ENCODE data around the gene MTG1. TPM values are rescaled to one million over a fixed set of nuclear protein-coding genes. Genes with fewer than 3 reads are reported as not detected.

MTG1 gene
- polyA plus RNA-seq, 3 donors, result 13.0 to 45.8 (median 17.1) TPM

DNA sequence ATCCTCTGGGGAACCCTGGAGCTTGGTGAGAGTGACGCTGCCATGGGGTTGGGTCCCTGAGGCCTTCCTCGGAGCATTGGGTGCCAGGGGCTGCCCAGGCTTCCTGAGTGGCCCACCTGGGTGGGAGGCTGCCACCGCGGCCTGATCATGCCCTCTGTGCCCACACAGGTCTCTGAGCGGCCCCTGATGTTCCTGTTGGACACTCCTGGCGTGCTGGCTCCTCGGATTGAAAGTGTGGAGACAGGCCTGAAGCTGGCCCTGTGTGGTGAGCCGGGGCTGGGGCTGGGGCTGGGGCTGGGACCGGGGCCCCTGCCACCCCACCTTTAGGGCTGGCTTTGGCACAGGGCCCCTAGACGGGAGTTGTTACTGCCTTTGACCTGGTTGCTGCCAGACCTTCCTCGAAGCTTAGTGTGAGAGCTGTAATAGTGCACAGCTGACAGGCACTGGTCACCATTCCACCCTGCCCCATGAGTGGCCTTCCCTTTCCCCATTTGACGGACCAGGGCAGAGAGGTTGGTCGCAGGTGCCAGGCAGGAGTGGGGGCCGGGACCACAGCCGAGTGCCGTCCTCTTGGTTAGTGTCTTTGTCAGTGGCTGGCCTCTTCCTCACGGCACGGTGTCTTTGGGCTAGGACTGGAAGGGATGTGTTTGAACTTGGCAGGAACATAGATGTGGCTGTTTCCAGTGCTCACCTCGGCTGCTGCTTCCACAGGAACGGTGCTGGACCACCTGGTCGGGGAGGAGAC, 8.2 kb downstream of the MTG1 start:
- Mint-ChIP-seq H3K36me3 (peaks cover 78 to 92% of the 10 kb centered on the region in 2 donors), H3K27me3 (ENCODE audit: low read depth in 3 of 3) (no peaks in the 10 kb centered on the region), H3K4me3 (no peak overlapping the region), H3K4me1 (peaks cover 1% of the 10 kb centered on the region), H3K9me3 (peaks cover 0 to 3% (median 0%) of the 10 kb centered on the region in 7 donors), H3K27ac (peak overlapping the region in 1 of 7 donors; percentile 34)
- Histone ChIP-seq H3K27me3 (ENCODE audit: control insufficient read depth in 2 of 2, insufficient read depth in 2 of 2, low read length in 2 of 2) (no peaks in the 10 kb centered on the region), H3K4me3 (replicated peaks in 1 of 3; ENCODE audit: low read depth in 2 of 3, low read length in 3 of 3) (no peak overlapping the region), H3K4me1 (ENCODE audit: control insufficient read depth in 1 of 2, insufficient read depth in 2 of 2, low read length in 2 of 2) (no peaks in the 10 kb centered on the region), H3K27ac (ENCODE audit: low read depth in 1 of 2, low read length in 2 of 2) (no peak overlapping the region), H4K20me1 (ENCODE audit: insufficient read depth, low read length) (no peaks in the 10 kb centered on the region), H3K9ac (ENCODE audit: insufficient read depth, low read length, poor library complexity, severe bottlenecking) (no peak overlapping the region), H3K79me2 (ENCODE audit: insufficient read depth, low read length) (peaks cover 4% of the 10 kb centered on the region), H2AFZ (ENCODE audit: insufficient read depth, low read depth, low read length, poor library complexity, severe bottlenecking) (no peak overlapping the region), H3K9me3 (replicated peaks in 1 of 2; ENCODE audit: control insufficient read depth in 1 of 2, insufficient read depth in 1 of 2, low read length in 2 of 2) (no peaks in the 10 kb centered on the region), H3K4me2 (replicated peaks; ENCODE audit: extremely low read depth, low read length, poor library complexity, severe bottlenecking) (no peak overlapping the region), H3K36me3 (replicated peaks in 1 of 2; ENCODE audit: control insufficient read depth in 1 of 2, insufficient read depth in 2 of 2, low read length in 2 of 2) (peaks cover 45 to 95% of the 10 kb centered on the region in 2 donors)
- over 99% methylated on average over 19 of the region's 21 CpGs for WGBS (ENCODE audit: insufficient coverage)
- intact Hi-C loops (cut with micrococcal nuclease), result no loop called here
- TF ChIP-seq, protein P1, sequence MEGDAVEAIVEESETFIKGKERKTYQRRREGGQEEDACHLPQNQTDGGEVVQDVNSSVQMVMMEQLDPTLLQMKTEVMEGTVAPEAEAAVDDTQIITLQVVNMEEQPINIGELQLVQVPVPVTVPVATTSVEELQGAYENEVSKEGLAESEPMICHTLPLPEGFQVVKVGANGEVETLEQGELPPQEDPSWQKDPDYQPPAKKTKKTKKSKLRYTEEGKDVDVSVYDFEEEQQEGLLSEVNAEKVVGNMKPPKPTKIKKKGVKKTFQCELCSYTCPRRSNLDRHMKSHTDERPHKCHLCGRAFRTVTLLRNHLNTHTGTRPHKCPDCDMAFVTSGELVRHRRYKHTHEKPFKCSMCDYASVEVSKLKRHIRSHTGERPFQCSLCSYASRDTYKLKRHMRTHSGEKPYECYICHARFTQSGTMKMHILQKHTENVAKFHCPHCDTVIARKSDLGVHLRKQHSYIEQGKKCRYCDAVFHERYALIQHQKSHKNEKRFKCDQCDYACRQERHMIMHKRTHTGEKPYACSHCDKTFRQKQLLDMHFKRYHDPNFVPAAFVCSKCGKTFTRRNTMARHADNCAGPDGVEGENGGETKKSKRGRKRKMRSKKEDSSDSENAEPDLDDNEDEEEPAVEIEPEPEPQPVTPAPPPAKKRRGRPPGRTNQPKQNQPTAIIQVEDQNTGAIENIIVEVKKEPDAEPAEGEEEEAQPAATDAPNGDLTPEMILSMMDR (IDR thresholded peaks at IDR 0.05), result no peak
- no peak for DNase-seq

DNA sequence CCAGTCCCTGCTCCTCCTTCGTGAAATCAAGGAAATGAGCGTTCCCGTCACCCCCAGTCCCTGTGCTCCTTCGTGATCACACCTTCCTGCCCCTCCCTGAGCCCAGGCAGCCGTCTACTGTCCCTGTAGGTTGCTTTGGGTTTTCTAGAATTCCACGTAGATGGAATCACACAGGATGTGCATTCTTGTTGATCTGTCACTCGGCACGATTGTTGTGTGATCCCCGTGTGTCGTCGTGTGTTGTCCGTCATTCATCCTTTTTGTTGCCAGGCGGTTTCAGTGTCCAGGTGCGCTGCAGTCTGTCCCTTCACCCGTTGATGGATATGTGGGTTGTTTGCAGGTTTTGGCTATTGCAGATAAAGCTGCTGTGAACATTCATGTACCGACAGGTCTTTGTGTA, 9.4 kb downstream of the MTG1 start:
- Histone ChIP-seq H3K79me2 (ENCODE audit: insufficient read depth, low read length) (peaks cover 6% of the 10 kb centered on the region), H4K20me1 (ENCODE audit: insufficient read depth, low read length) (no peaks in the 10 kb centered on the region), H3K4me2 (replicated peaks; ENCODE audit: extremely low read depth, low read length, poor library complexity, severe bottlenecking) (no peak overlapping the region), H3K9ac (ENCODE audit: insufficient read depth, low read length, poor library complexity, severe bottlenecking) (no peak overlapping the region), H3K4me1 (ENCODE audit: control insufficient read depth in 1 of 2, insufficient read depth in 2 of 2, low read length in 2 of 2) (no peaks in the 10 kb centered on the region), H3K27ac (ENCODE audit: low read depth in 1 of 2, low read length in 2 of 2) (no peak overlapping the region), H3K27me3 (ENCODE audit: control insufficient read depth in 2 of 2, insufficient read depth in 2 of 2, low read length in 2 of 2) (no peaks in the 10 kb centered on the region), H3K4me3 (replicated peaks in 1 of 3; ENCODE audit: low read depth in 2 of 3, low read length in 3 of 3) (no peak overlapping the region), H3K36me3 (replicated peaks in 1 of 2; ENCODE audit: control insufficient read depth in 1 of 2, insufficient read depth in 2 of 2, low read length in 2 of 2) (peaks cover 38 to 95% of the 10 kb centered on the region in 2 donors), H2AFZ (ENCODE audit: insufficient read depth, low read depth, low read length, poor library complexity, severe bottlenecking) (no peak overlapping the region), H3K9me3 (replicated peaks in 1 of 2; ENCODE audit: control insufficient read depth in 1 of 2, insufficient read depth in 1 of 2, low read length in 2 of 2) (no peaks in the 10 kb centered on the region)
- TF ChIP-seq, protein P1 (IDR thresholded peaks at IDR 0.05), result no peak
- 89% methylated on average over 13 of the region's 16 CpGs for WGBS (ENCODE audit: insufficient coverage)
- intact Hi-C loops (cut with micrococcal nuclease), result no loop called here
- no peak overlapping the region for H3K4me3 Mint-ChIP-seq
- H3K4me1 Mint-ChIP-seq, result peaks cover 1% of the 10 kb centered on the region
- no peak for DNase-seq
- peak overlapping the region in 1 of 7 donors; percentile 62 for H3K27ac Mint-ChIP-seq
- H3K27me3 Mint-ChIP-seq (ENCODE audit: low read depth in 3 of 3), result no peaks in the 10 kb centered on the region
- H3K9me3 Mint-ChIP-seq, result peaks cover 0 to 3% (median 1%) of the 10 kb centered on the region in 7 donors
- H3K36me3 Mint-ChIP-seq, result peaks cover 77 to 92% of the 10 kb centered on the region in 2 donors

Data from CD14-positive monocyte (primary cell).